HG03045 (cell line): ENCODE measurements around the gene ADAMTS14.
"Not testable (repeated sequence)": the region's sequence is repeated elsewhere in the genome, so short reads cannot be mapped to it uniquely, and the experiment has no call there.

ENCODE experiments used
- ATAC-seq: cut with Tn5 transposase; IDR thresholded peaks from one replicate; pipeline ENCODE4 v1.9.1; 2021; ENCODE audit warnings: mild to moderate bottlenecking, moderate library complexity; ENCODE audit not compliant: unreplicated experiment

Gene ADAMTS14

DNA sequence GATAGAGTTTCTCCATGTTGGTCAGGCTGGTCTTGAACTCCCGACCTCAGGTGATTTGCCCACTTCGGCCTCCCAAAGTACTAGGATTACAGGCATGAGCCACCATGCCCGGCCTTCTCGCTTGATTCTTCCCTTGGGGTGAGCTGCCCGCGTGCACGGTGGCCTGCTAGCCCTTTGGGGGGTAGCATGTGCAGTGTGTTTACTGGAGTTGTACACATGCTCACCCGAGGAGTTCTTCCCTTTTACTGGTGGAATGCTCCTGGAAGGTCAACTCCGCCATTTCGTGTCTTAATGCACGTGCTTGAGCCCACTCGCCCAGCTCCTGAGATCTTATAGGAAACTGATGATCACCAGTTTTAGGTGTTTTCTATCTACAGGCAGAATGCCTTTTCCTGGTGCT lies 17.0 kb upstream of the ADAMTS14 start:
- ATAC-seq, result no peak

GRCh38 chr10:70656489-70656888 lies 15.8 kb upstream of the ADAMTS14 start:
- peak; percentile 86 for ATAC-seq

- ATAC-seq, result no peak
These were observed 15.3 kb upstream of the ADAMTS14 start for GRCh38 chr10:70657041-70657440.

DNA sequence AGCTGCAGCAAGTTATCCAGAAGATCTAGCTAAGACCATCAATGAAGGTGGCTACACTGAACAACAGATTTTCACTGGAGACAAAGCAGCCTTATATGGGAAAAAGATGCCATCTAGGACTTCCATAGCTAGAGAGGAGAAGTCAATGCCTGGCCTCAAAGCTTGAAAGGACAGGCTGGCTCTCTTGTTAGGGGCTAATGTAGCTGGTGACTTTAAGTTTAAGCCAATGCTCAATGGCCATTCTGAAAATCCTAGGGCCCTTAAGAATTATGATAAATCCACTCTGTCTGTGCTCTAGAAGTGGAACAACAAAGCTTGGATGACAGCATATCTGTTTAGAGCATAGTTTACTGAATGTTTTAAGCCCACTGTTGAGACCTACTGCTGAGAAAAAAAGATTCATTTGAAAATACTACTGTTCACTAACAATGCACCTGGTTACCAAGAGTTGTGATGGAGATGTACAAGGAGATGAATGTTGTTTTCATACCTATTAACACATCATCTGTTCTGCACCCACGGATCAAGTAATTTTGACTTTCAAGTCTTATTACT lies 13.6 kb upstream of the ADAMTS14 start:
- no peak for ATAC-seq

DNA sequence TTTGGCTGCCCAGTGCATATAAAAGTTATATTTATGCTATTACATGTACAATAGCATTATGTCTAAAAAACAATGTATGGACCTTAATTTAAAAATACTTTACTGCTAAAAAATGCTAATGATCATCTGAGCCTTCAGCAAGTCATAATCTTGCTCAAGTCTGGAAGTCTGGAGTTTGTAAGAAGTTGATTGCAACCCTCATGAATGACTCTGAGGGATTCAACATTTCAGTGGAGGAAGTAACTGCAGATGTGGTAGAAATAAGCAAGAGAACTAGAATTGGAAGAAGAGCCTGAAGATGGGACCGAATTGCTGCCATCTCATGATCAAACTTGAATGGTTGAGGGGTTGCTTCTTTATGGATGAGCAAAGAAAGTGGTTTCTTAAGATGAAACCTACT lies 13.0 kb upstream of the ADAMTS14 start:
- no peak for ATAC-seq

- no peak for ATAC-seq
These were observed 11.6 kb upstream of the ADAMTS14 start for GRCh38 chr10:70660722-70661121.

- ATAC-seq, result no peak
These were observed 10.5 kb upstream of the ADAMTS14 start for GRCh38 chr10:70661623-70662361.

DNA sequence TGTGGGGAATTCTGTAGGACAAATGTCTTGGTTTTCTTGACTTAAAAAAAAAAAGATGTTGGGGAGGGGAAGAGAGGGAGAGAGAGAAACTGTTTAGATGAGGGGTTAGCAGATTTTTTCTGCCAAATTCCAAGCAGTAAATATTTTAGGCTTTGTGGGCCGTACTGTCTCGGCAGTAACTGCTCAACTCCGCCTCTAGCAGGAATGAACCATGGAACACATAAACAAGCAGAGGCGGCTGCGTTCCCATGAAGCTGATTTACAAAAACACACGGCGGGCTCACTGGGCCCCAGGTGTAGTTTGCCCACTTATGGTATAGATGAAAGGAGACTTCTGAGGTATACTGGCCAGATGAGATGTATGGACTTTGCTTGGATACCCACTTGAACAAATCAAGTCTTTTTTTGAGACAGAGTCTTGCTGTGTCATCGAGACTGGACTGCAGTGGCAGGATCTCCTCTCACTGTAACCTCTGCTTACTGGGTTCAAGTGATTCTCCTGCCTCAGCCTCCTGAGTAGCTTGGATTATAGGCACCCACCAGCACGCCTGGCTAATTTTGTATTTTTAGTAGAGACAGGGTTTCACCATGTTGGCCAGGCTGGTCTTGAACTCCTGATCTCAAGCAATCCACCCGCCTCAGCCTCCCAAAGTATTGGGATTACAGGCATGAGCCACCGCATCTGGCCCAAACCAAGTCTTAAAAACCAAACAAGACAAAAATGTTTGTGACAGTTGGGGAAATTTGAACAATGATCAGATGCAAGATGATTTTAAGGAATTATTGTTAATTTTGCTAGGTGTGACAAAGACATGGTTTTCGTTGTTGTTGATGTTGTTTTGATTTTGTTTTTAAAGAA lies 9.7 kb upstream of the ADAMTS14 start:
- no peak for ATAC-seq

DNA sequence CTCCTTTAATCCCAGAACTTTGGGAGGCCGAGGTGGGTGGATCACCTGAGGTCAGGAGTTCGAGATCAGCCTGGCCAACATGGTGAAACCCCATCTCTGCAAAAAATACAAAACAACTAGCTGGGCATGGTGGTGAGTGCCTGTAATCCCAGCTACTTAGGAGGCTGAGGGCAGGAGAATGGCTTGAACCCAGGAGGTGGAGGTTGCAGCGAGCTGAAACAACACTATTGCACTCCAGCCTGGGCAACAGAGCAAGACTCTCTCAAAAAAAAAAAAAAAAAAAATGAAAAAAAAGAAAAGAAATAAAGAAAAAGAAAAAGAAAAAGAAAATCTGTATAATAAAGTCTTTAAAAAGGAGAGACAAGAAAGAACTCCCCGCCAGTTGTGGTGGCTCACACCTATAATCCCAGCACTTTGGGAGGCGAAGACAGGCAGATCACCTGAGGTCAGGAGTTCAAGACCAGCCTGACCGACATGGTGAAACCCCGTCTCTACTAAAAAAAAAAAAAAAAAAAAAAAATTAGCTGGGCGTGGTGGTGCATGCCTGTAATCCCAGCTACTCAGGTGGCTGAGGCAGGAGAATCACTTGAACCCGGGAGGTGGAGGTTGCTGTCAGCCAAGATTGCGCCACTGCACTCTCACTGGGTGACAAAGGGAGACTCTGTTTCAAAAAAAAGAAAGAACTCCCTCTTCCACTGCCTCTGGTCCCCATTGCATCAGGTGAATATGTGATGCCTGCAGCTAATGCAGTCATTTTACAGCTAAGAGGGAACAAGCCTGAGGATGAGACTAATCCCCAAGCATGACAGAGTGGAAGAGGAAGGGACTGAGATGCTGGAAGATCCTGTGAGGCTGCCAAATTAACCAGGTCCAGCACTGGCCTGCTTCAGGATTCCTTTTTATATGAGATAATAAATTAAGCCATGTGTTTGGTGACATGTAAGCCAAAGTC lies 8.6 kb upstream of the ADAMTS14 start:
- ATAC-seq, result not testable (repeated sequence)

- no peak for ATAC-seq
These were observed 7.6 kb upstream of the ADAMTS14 start for GRCh38 chr10:70664702-70665195.

DNA sequence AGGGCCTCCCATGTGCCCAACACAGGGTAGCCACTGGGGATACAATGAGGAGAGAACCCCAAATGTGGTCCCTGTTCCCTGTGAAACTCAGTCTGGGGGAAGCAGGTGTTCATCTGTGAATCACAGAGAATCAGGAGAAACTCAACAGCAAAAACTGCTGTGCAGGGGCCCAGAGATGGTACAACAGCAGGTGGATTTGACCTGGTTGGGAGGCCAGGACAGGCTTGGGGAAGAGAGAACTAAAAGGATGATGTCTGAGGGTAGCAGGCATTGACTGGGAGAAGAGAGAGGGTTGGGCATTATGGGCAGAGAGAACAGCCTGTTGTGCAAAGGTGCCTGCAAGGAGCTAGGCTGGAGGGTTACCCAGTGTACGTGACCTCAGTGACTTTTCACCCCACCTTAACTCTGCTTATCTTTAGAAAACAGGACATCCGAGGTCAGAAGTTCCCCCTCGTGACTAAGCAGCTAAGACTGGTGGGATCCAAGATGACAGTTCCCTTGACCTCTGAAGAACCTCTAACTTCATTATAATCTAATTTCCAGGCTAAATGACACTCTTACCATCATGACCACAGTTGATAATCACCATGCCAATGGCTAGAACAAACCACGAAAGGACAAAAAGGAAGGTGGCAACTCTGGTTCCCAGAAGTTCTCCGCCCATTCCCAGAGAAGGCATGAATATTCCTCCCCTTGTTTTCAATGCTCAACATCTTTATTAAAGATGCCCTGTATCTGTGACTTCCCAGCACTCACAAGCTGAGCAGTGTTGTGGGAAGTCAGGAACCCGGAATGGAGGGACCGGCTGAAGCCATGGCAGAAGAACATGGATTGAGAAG lies 5.1 kb upstream of the ADAMTS14 start:
- no peak for ATAC-seq

DNA sequence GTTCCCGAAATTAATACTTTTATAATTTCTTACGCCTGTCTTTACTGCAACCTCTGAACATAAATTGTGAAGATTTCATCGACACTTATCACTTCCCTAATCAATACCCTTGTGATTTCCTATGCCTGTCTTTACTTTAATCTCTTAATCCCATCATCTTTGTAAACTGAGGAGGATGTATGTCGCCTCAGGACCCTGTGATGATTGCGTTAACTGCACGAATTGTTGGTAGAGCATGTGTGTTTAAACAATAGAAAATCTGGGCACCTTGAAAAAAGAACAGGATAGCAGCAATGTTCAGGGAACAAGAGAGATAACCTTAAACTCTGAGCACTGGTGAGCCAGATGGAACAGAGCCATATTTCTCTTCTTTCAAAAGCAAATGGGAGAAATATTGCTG lies 4.5 kb upstream of the ADAMTS14 start:
- ATAC-seq, result not testable (repeated sequence)

- ATAC-seq, result no peak
These were observed 3.8 kb upstream of the ADAMTS14 start for GRCh38 chr10:70668454-70668970.

DNA sequence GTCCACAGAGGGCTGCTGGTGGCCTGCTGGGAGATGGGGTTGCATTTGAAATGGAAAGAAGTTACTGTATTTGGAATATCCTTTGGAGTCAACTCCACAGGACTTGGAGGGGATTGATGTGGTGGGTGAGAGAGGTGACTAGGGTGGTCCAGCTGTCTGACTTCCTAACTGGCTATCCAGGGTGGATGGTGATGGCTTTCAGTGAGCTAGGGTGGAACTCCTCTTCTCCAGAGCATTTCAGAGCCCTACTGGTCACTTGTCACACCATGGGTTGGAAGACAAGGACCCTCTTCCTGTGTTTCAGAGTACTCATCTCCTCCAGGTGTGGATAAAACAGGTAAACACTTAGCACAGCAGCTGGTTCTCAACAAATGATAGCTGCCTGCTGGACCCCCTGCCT lies 3.3 kb upstream of the ADAMTS14 start:
- ATAC-seq, result no peak

GRCh38 chr10:70669732-70670317 lies 2.5 kb upstream of the ADAMTS14 start:
- no peak for ATAC-seq

GRCh38 chr10:70671619-70672164 lies 614 bp upstream of the ADAMTS14 start:
- no peak for ATAC-seq

DNA sequence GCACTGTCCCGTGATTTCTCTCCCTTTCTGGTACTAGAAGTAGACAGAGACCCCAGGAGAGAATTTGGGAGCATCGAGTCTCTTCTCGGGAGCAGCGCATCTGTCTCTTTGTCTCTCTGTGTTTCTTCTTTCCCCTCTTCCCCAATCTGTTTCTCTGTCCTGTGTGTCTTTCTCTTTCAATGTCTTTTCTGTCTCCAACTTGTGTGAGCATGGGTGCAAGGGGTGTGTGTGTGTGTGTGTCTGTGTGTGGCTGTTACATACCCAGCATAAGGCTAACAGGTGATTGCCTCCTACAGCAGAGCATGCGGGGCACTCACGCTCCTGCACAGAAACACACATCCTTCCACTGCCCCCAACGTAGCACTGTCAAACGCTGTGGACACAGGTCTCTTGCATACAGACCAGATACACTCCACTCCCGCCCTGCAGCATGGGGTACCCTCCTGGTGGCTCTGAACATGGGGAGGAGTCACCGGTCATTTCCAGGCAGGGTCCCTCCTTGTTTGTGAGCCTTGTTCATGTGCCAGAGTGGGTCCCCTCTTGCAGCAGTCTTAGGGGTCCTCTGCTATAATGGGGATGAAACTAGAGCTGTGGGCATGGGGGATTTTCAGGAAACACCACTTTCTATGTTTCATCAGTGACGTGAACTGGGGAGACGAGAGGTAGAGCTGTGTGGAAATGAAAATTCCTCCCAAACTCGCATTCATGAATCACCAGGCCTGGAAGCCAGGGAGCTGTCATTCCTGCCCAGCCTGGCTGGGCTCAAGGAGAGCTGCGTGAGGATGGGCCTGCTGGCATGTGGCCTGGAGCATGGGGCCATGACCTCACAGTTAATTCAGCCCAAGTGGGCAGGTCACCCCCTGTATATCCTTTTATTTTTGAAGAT lies 980 bp downstream of the ADAMTS14 start:
- no peak for ATAC-seq
